GM19193 (cell line): ENCODE measurements around the gene CAND2.

Source experiments
- POLR2A ChIP-seq: IDR thresholded peaks from 4 replicates; pipeline ENCODE4 v1.6.1; 2011; ENCODE audit not compliant: insufficient read depth, insufficient read length; ENCODE audit errors: extremely low read depth

Gene CAND2

GRCh38 chr3:12812812-12813211 lies 16.3 kb downstream of the CAND2 start:
- TF ChIP-seq POLR2A = no peak

GRCh38 chr3:12813967-12814366 lies 17.5 kb downstream of the CAND2 start:
- no peak for TF ChIP-seq POLR2A

GRCh38 chr3:12815078-12815477 lies 18.6 kb downstream of the CAND2 start:
- TF ChIP-seq POLR2A = no peak

- no peak for TF ChIP-seq POLR2A
Measured at GRCh38 chr3:12815719-12816118, 19.2 kb downstream of the CAND2 start.

- TF ChIP-seq POLR2A = no peak
Measured at GRCh38 chr3:12816521-12817342, 20.3 kb downstream of the CAND2 start.

- TF ChIP-seq POLR2A = no peak
Measured at GRCh38 chr3:12817343-12817710, 20.8 kb downstream of the CAND2 start.

- no peak for TF ChIP-seq POLR2A
Measured at GRCh38 chr3:12818273-12818672, 21.8 kb downstream of the CAND2 start.

- no peak for TF ChIP-seq POLR2A
Measured at GRCh38 chr3:12818773-12819172, 22.3 kb downstream of the CAND2 start.

- TF ChIP-seq POLR2A = no peak
Measured at GRCh38 chr3:12822725-12823373, 26.4 kb downstream of the CAND2 start.

- no peak for TF ChIP-seq POLR2A
Measured at GRCh38 chr3:12824299-12824698, 27.8 kb downstream of the CAND2 start.

GRCh38 chr3:12825156-12825555 lies 28.7 kb downstream of the CAND2 start:
- TF ChIP-seq POLR2A = no peak

GRCh38 chr3:12828751-12829150 lies 32.3 kb downstream of the CAND2 start:
- no peak for TF ChIP-seq POLR2A

- TF ChIP-seq POLR2A = no peak
Measured at GRCh38 chr3:12829404-12829803, 32.9 kb downstream of the CAND2 start.

- TF ChIP-seq POLR2A = no peak
Measured at GRCh38 chr3:12829886-12830784, 33.7 kb downstream of the CAND2 start.

GRCh38 chr3:12830785-12831156 lies 34.3 kb downstream of the CAND2 start:
- no peak for TF ChIP-seq POLR2A
